Astrocyte (in vitro differentiated cells and primary cell): ENCODE measurements around the gene OR52R1. TPM values are rescaled to one million over a fixed set of nuclear protein-coding genes. Genes with fewer than 3 reads are reported as not detected.

Source experiments
- DNase-seq: peaks from one replicate; pipeline ENCODE4 v3.0.0-alpha.2; 2010; ENCODE audit warnings: low read depth
- FAIRE-seq: peaks from 2 replicates; lab custom pipeline; 2011; peaks lifted over from hg19 to GRCh38; lab: Jason Lieb, UNC
- H2AFZ ChIP-seq: 2 replicates; pipeline ENCODE4 v1.6.0; 2012; ENCODE audit warnings: low read depth, low read length, inconsistent platforms
- H3K27ac ChIP-seq: 2 replicates; pipeline ENCODE4 v1.5.1; 2011; ENCODE audit warnings: low read depth, low read length, inconsistent platforms
- H3K27me3 ChIP-seq: 2 replicates; pipeline ENCODE4 v1.6.0; 2011; ENCODE audit warnings: low read length, inconsistent platforms; ENCODE audit not compliant: insufficient read depth
- H3K36me3 ChIP-seq: 2 replicates; pipeline ENCODE4 v1.5.1; 2011; ENCODE audit warnings: low read length, inconsistent platforms; ENCODE audit not compliant: insufficient read depth
- H3K4me1 ChIP-seq: 2 replicates; pipeline ENCODE4 v1.5.1; 2011; ENCODE audit warnings: low read length, inconsistent platforms; ENCODE audit not compliant: insufficient read depth
- H3K4me2 ChIP-seq: 2 replicates; pipeline ENCODE4 v1.6.0; 2012; ENCODE audit warnings: low read length, inconsistent platforms
- H3K4me3 ChIP-seq: 2 replicates; pipeline ENCODE4 v1.5.1; 2011; ENCODE audit warnings: low read depth, mild to moderate bottlenecking, low read length, inconsistent platforms; ENCODE audit not compliant: insufficient read depth
- H3K79me2 ChIP-seq: 2 replicates; pipeline ENCODE4 v1.6.0; 2012; ENCODE audit warnings: mild to moderate bottlenecking, low read length, inconsistent platforms; ENCODE audit not compliant: insufficient read depth
- H3K9ac ChIP-seq: 2 replicates; pipeline ENCODE4 v1.6.0; 2012; ENCODE audit warnings: mild to moderate bottlenecking, low read length, inconsistent platforms
- H3K9me3 ChIP-seq: 2 replicates; pipeline ENCODE4 v1.5.1; 2012; ENCODE audit warnings: low read depth, mild to moderate bottlenecking, low read length, inconsistent platforms; ENCODE audit not compliant: insufficient read depth
- H4K20me1 ChIP-seq: 2 replicates; pipeline ENCODE4 v1.6.0; 2012; ENCODE audit warnings: low read length, inconsistent platforms; ENCODE audit not compliant: insufficient read depth
- H3K27ac Mint-ChIP-seq: one replicate; pipeline ENCODE4 v1.8.0; 2021; ENCODE audit warnings: mild to moderate bottlenecking, mixed read lengths; ENCODE audit not compliant: unreplicated experiment
- H3K27me3 Mint-ChIP-seq: one replicate; pipeline ENCODE4 v1.8.0; 2021; ENCODE audit warnings: low read depth, mixed read lengths; ENCODE audit not compliant: unreplicated experiment
- H3K36me3 Mint-ChIP-seq: one replicate; pipeline ENCODE4 v1.8.0; 2021; ENCODE audit warnings: low read depth, mixed read lengths; ENCODE audit not compliant: unreplicated experiment
- H3K4me1 Mint-ChIP-seq: one replicate; pipeline ENCODE4 v1.8.0; 2021; ENCODE audit warnings: low read depth, mixed read lengths; ENCODE audit not compliant: unreplicated experiment
- H3K4me3 Mint-ChIP-seq: one replicate; pipeline ENCODE4 v1.8.0; 2021; ENCODE audit warnings: mild to moderate bottlenecking, moderate library complexity, mixed read lengths; ENCODE audit not compliant: unreplicated experiment
- H3K9me3 Mint-ChIP-seq: one replicate; pipeline ENCODE4 v1.8.0; 2021; ENCODE audit warnings: mild to moderate bottlenecking, mixed read lengths; ENCODE audit not compliant: unreplicated experiment
- EZH2 ChIP-seq: IDR thresholded peaks from 2 replicates; pipeline ENCODE4 v1.6.1; 2012; ENCODE audit warnings: mild to moderate bottlenecking, low read length, inconsistent platforms; ENCODE audit not compliant: insufficient read depth
- total RNA-seq: library from RNA; stranded (reverse); gene quantifications from 2 replicates; pipeline ENCODE4 v1.2.1, GENCODE V29; 2021

OR52R1 gene
- total RNA-seq, 1 donor from 2014 or later: not detected

GRCh38 chr11:4763096-4763495 lies 41.1 kb downstream of the OR52R1 start:
- Mint-ChIP-seq H3K4me1 (no peaks in the 10 kb centered on the region), H3K27me3 (no peaks in the 10 kb centered on the region), H3K9me3 (no peaks in the 10 kb centered on the region), H3K27ac (no peak overlapping the region), H3K4me3 (no peak overlapping the region), H3K36me3 (no peaks in the 10 kb centered on the region)
- H3K4me3 ChIP-seq: no peak overlapping the region
- no peak overlapping the region for H3K9ac ChIP-seq
- H3K9me3 ChIP-seq: no peaks in the 10 kb centered on the region
- no peak overlapping the region for H3K27ac ChIP-seq
- no peak for TF ChIP-seq EZH2
- H3K27me3 ChIP-seq: no peaks in the 10 kb centered on the region
- H2AFZ ChIP-seq: no peak overlapping the region
- H3K79me2 ChIP-seq: no peaks in the 10 kb centered on the region
- FAIRE-seq (no peak), DNase-seq (no peak)
- no peaks in the 10 kb centered on the region for H3K36me3 ChIP-seq
- no peak overlapping the region for H3K4me2 ChIP-seq
- H4K20me1 ChIP-seq: no peaks in the 10 kb centered on the region
- no peaks in the 10 kb centered on the region for H3K4me1 ChIP-seq

Other genes starting within 250 kb of the OR52R1 start
- not detected in 2 replicates for gene OR52I2, start 222.6 kb downstream of the OR52R1 start, total RNA-seq
- not detected in 2 replicates for gene OR52I1, start 210.3 kb downstream of the OR52R1 start, total RNA-seq
- gene TRIM68, start 196.1 kb downstream of the OR52R1 start, total RNA-seq: 10.7 and 11.5 TPM in 2 replicates
- gene OR51D1, start 166.9 kb downstream of the OR52R1 start, total RNA-seq: not detected in 2 replicates
- not detected in 2 replicates for gene OR51E1, start 160.4 kb downstream of the OR52R1 start, total RNA-seq
- 0.27 and 0.38 TPM in 2 replicates for gene OR51E2, start 106.5 kb downstream of the OR52R1 start, total RNA-seq
- not detected in 2 replicates for gene MMP26, start 99.6 kb downstream of the OR52R1 start, total RNA-seq
- gene OR51F1, start 34.4 kb downstream of the OR52R1 start, total RNA-seq: not detected in 2 replicates
- gene OR51F2, start 16.9 kb upstream of the OR52R1 start, total RNA-seq: not detected in 2 replicates
- gene OR51S1, start 44.8 kb upstream of the OR52R1 start, total RNA-seq: not detected in 2 replicates
- not detected in 2 replicates for gene OR51T1, start 77.5 kb upstream of the OR52R1 start, total RNA-seq
- gene OR51A7, start 99.4 kb upstream of the OR52R1 start, total RNA-seq: not detected in 2 replicates
- gene OR51G2, start 115.0 kb upstream of the OR52R1 start, total RNA-seq: not detected in 2 replicates
- not detected in 2 replicates for gene OR51G1, start 120.0 kb upstream of the OR52R1 start, total RNA-seq
- gene OR51A4, start 143.2 kb upstream of the OR52R1 start, total RNA-seq: not detected in 2 replicates
- not detected in 2 replicates for gene OR51A2, start 151.3 kb upstream of the OR52R1 start, total RNA-seq
- not detected in 2 replicates for gene OR51L1, start 190.5 kb upstream of the OR52R1 start, total RNA-seq
- not detected in 2 replicates for gene OR52J3, start 242.1 kb upstream of the OR52R1 start, total RNA-seq